Measurements from ENCODE around the gene FBXO45. TPM values are rescaled to one million over a fixed set of nuclear protein-coding genes. Genes with fewer than 3 reads are reported as not detected.
"Not testable (repeated sequence)": the region's sequence is repeated elsewhere in the genome, so short reads cannot be mapped to it uniquely, and the experiment has no call there.

FBXO45 gene
- total and polyA plus RNA-seq, 4 donors = 3.1 to 7.9 (median 5.0) TPM

GRCh38 chr3:196611761-196612483 is 43.5 kb downstream of the FBXO45 start:
- 78 to 80% methylated on average over 10 of the region's 10 CpGs for WGBS, 2 donors
- no peak overlapping the region for H3K27ac ChIP-seq (ENCODE audit: low read depth in 1 of 2, low read length in 2 of 2)
- no peaks in the 10 kb centered on the region for H3K36me3 ChIP-seq (ENCODE audit: control insufficient read depth in 1 of 2, insufficient read depth in 2 of 2, low read length in 1 of 2)
- ATAC-seq (ENCODE audit: low FRiP score) (peak; percentile 22), DNase-seq (no peak)
- H3K27me3 ChIP-seq (ENCODE audit: control insufficient read depth in 1 of 2, insufficient read depth in 2 of 2, low read length in 1 of 2) = no peaks in the 10 kb centered on the region
- no peaks in the 10 kb centered on the region for H3K9me3 ChIP-seq (ENCODE audit: control insufficient read depth, low read length)
- intact Hi-C loops (cut with DNase I) = no loop called here
- H3K4me1 ChIP-seq (ENCODE audit: control insufficient read depth in 1 of 2, insufficient read depth in 2 of 2, low read length in 2 of 2) = no peaks in the 10 kb centered on the region
- no peak overlapping the region for H3K4me3 ChIP-seq (ENCODE audit: low read length in 2 of 2)

- H3K4me3 ChIP-seq (ENCODE audit: low read length in 2 of 2); intact Hi-C loops (cut with DNase I); H3K27me3 ChIP-seq (ENCODE audit: control insufficient read depth in 1 of 2, insufficient read depth in 2 of 2, low read length in 1 of 2); H3K4me1 ChIP-seq (ENCODE audit: control insufficient read depth in 1 of 2, insufficient read depth in 2 of 2, low read length in 2 of 2); H3K36me3 ChIP-seq (ENCODE audit: control insufficient read depth in 1 of 2, insufficient read depth in 2 of 2, low read length in 1 of 2); H3K27ac ChIP-seq (ENCODE audit: low read depth in 1 of 2, low read length in 2 of 2); DNase-seq; H3K9me3 ChIP-seq (ENCODE audit: control insufficient read depth, low read length); ATAC-seq (ENCODE audit: low FRiP score): not testable (repeated sequence)
- WGBS, 2 donors = 88 to 94% methylated on average over 6 of the region's 6 CpGs
Measured at GRCh38 chr3:196615234-196615633, 46.8 kb downstream of the FBXO45 start.

GRCh38 chr3:196617256-196617655 is 48.8 kb downstream of the FBXO45 start:
- no peak overlapping the region for H3K27ac ChIP-seq (ENCODE audit: low read depth in 1 of 2, low read length in 2 of 2)
- no peaks in the 10 kb centered on the region for H3K4me1 ChIP-seq (ENCODE audit: control insufficient read depth in 1 of 2, insufficient read depth in 2 of 2, low read length in 2 of 2)
- ATAC-seq (ENCODE audit: low FRiP score) (no peak), DNase-seq (no peak)
- no peaks in the 10 kb centered on the region for H3K9me3 ChIP-seq (ENCODE audit: control insufficient read depth, low read length)
- H3K4me3 ChIP-seq (ENCODE audit: low read length in 2 of 2) = no peak overlapping the region
- no peaks in the 10 kb centered on the region for H3K36me3 ChIP-seq (ENCODE audit: control insufficient read depth in 1 of 2, insufficient read depth in 2 of 2, low read length in 1 of 2)
- intact Hi-C loops (cut with DNase I) = no loop called here
- no peaks in the 10 kb centered on the region for H3K27me3 ChIP-seq (ENCODE audit: control insufficient read depth in 1 of 2, insufficient read depth in 2 of 2, low read length in 1 of 2)
- WGBS, 2 donors = 83% methylated on average over 5 of the region's 5 CpGs

DNA sequence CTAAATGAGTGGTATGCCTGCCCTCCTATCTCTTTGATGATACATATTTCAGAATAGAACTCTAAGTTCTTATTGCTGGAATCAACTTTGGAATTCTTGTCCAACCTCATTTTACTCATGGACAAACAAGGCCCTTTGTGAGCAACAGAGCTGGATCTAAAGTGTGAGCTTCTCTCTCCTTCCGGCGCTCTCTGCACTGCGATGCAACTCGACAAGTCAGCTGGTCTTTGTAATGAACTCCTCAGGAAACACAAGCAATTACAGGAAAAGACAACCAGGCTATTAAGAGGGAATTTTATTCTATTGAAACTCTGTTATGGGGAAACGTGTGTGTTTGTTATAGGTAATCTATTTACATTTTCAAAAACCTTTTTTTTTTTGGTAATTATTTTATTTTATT is 50.8 kb downstream of the FBXO45 start:
- H3K4me1 ChIP-seq (ENCODE audit: control insufficient read depth in 1 of 2, insufficient read depth in 2 of 2, low read length in 2 of 2) = no peaks in the 10 kb centered on the region

DNA sequence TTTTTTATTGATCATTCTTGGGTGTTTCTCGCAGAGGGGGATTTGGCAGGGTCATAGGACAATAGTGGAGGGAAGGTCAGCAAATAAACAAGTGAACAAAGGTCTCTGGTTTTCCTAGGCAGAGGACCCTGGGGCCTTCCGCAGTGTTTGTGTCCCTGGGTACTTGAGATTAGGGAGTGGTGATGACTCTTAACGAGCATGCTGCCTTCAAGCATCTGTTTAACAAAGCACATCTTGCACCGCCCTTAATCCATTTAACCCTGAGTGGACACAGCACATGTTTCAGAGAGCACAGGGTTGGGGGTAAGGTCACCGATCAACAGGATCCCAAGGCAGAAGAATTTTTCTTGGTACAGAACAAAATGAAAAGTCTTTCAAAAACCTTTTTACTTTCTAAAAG is 51.2 kb downstream of the FBXO45 start:
- H3K9me3 ChIP-seq (ENCODE audit: control insufficient read depth, low read length); H3K27me3 ChIP-seq (ENCODE audit: control insufficient read depth in 1 of 2, insufficient read depth in 2 of 2, low read length in 1 of 2); ATAC-seq (ENCODE audit: low FRiP score); H3K4me3 ChIP-seq (ENCODE audit: low read length in 2 of 2); H3K4me1 ChIP-seq (ENCODE audit: control insufficient read depth in 1 of 2, insufficient read depth in 2 of 2, low read length in 2 of 2); H3K36me3 ChIP-seq (ENCODE audit: control insufficient read depth in 1 of 2, insufficient read depth in 2 of 2, low read length in 1 of 2); intact Hi-C loops (cut with DNase I); H3K27ac ChIP-seq (ENCODE audit: low read depth in 1 of 2, low read length in 2 of 2); DNase-seq: not testable (repeated sequence)
- WGBS, 2 donors = 58 to 70% methylated on average over 2 to 3 of the region's 5 CpGs

More for the DNA sequence above, 50.8 kb downstream of the FBXO45 start:
- H3K9me3 ChIP-seq (ENCODE audit: control insufficient read depth, low read length) = no peaks in the 10 kb centered on the region
- WGBS, 2 donors = 74 to 81% methylated on average over 5 of the region's 5 CpGs
- H3K4me3 ChIP-seq (ENCODE audit: low read length in 2 of 2) = no peak overlapping the region
- H3K27ac ChIP-seq (ENCODE audit: low read depth in 1 of 2, low read length in 2 of 2) = no peak overlapping the region
- no peaks in the 10 kb centered on the region for H3K36me3 ChIP-seq (ENCODE audit: control insufficient read depth in 1 of 2, insufficient read depth in 2 of 2, low read length in 1 of 2)
- no peaks in the 10 kb centered on the region for H3K27me3 ChIP-seq (ENCODE audit: control insufficient read depth in 1 of 2, insufficient read depth in 2 of 2, low read length in 1 of 2)
- no peak for DNase-seq
- intact Hi-C loops (cut with DNase I) = no loop called here
- no peak for ATAC-seq (ENCODE audit: low FRiP score)

GRCh38 chr3:196620161-196620604 is 51.7 kb downstream of the FBXO45 start:
- H3K4me1 ChIP-seq (ENCODE audit: control insufficient read depth in 1 of 2, insufficient read depth in 2 of 2, low read length in 2 of 2) = no peaks in the 10 kb centered on the region
- H3K36me3 ChIP-seq (ENCODE audit: control insufficient read depth in 1 of 2, insufficient read depth in 2 of 2, low read length in 1 of 2) = no peaks in the 10 kb centered on the region
- ATAC-seq (ENCODE audit: low FRiP score) (no peak), DNase-seq (peak in 1 of 2 donors; percentile 68)
- H3K9me3 ChIP-seq (ENCODE audit: control insufficient read depth, low read length) = no peaks in the 10 kb centered on the region
- no peaks in the 10 kb centered on the region for H3K27me3 ChIP-seq (ENCODE audit: control insufficient read depth in 1 of 2, insufficient read depth in 2 of 2, low read length in 1 of 2)
- no peak overlapping the region for H3K4me3 ChIP-seq (ENCODE audit: low read length in 2 of 2)
- 60 to 62% methylated on average over 10 of the region's 10 CpGs for WGBS, 2 donors
- intact Hi-C loops (cut with DNase I) = no loop called here
- H3K27ac ChIP-seq (ENCODE audit: low read depth in 1 of 2, low read length in 2 of 2) = no peak overlapping the region

DNA sequence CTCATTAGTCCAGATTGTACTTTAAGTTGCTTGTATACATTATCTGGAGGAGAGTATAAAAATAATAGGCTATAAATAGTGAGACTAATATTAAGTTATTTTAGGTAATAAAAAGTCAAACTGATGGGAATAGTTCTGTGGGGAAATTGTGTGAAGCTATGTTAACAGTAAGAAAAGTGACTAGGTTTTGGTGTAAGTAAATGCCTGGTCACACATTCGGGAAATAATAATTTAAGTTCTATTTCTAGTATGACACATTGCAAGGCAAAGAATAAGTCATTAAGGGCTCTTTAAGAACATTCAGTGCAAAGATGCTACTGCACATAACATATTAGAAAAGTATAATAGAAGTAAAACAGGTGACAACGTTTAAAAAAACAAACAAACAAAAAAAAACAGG is 52.2 kb downstream of the FBXO45 start:
- Histone ChIP-seq H3K27me3 (ENCODE audit: control insufficient read depth in 1 of 2, insufficient read depth in 2 of 2, low read length in 1 of 2) (no peaks in the 10 kb centered on the region), H3K27ac (ENCODE audit: low read depth in 1 of 2, low read length in 2 of 2) (no peak overlapping the region), H3K36me3 (ENCODE audit: control insufficient read depth in 1 of 2, insufficient read depth in 2 of 2, low read length in 1 of 2) (no peaks in the 10 kb centered on the region), H3K9me3 (ENCODE audit: control insufficient read depth, low read length) (no peaks in the 10 kb centered on the region), H3K4me1 (ENCODE audit: control insufficient read depth in 1 of 2, insufficient read depth in 2 of 2, low read length in 2 of 2) (no peaks in the 10 kb centered on the region), H3K4me3 (ENCODE audit: low read length in 2 of 2) (no peak overlapping the region)
- DNase-seq = no peak
- intact Hi-C loops (cut with DNase I) = no loop called here
- ATAC-seq (ENCODE audit: low FRiP score) = no peak
- 52 to 57% methylated on average over 2 of the region's 2 CpGs for WGBS, 2 donors

GRCh38 chr3:196621611-196622010 is 53.2 kb downstream of the FBXO45 start:
- H3K4me3 ChIP-seq (ENCODE audit: low read length in 2 of 2) = no peak overlapping the region
- H3K9me3 ChIP-seq (ENCODE audit: control insufficient read depth, low read length) = no peaks in the 10 kb centered on the region
- no peaks in the 10 kb centered on the region for H3K27me3 ChIP-seq (ENCODE audit: control insufficient read depth in 1 of 2, insufficient read depth in 2 of 2, low read length in 1 of 2)
- ATAC-seq (ENCODE audit: low FRiP score) = no peak
- no peak for DNase-seq
- H3K4me1 ChIP-seq (ENCODE audit: control insufficient read depth in 1 of 2, insufficient read depth in 2 of 2, low read length in 2 of 2) = no peaks in the 10 kb centered on the region
- 82 to 86% methylated on average over 10 of the region's 10 CpGs for WGBS, 2 donors
- no peak overlapping the region for H3K27ac ChIP-seq (ENCODE audit: low read depth in 1 of 2, low read length in 2 of 2)
- intact Hi-C loops (cut with DNase I) = no loop called here
- H3K36me3 ChIP-seq (ENCODE audit: control insufficient read depth in 1 of 2, insufficient read depth in 2 of 2, low read length in 1 of 2) = no peaks in the 10 kb centered on the region

- H3K4me1 ChIP-seq (ENCODE audit: control insufficient read depth in 1 of 2, insufficient read depth in 2 of 2, low read length in 2 of 2) = no peaks in the 10 kb centered on the region
- DNase-seq (peak in 1 of 2 donors; percentile 62), ATAC-seq (ENCODE audit: low FRiP score) (no peak)
- H3K27me3 ChIP-seq (ENCODE audit: control insufficient read depth in 1 of 2, insufficient read depth in 2 of 2, low read length in 1 of 2) = no peaks in the 10 kb centered on the region
- H3K9me3 ChIP-seq (ENCODE audit: control insufficient read depth, low read length) = no peaks in the 10 kb centered on the region
- 71 to 75% methylated on average over 12 of the region's 12 CpGs for WGBS, 2 donors
- H3K36me3 ChIP-seq (ENCODE audit: control insufficient read depth in 1 of 2, insufficient read depth in 2 of 2, low read length in 1 of 2) = no peaks in the 10 kb centered on the region
- H3K4me3 ChIP-seq (ENCODE audit: low read length in 2 of 2) = no peak overlapping the region
- intact Hi-C loops (cut with DNase I) = no loop called here
- no peak overlapping the region for H3K27ac ChIP-seq (ENCODE audit: low read depth in 1 of 2, low read length in 2 of 2)
Measured at GRCh38 chr3:196624067-196624790, 55.8 kb downstream of the FBXO45 start.
